Stimulated activated CD4-positive, alpha-beta T cell treated with anti-CD3 and anti-CD28 coated beads, Interleukin-1b, Interleukin-23, amount 100 ng/mL, for 48 hours (primary cell): ENCODE data around the gene APIP.
A peak's percentile ranks its signal among the peaks of the same experiment; 100 is the strongest.
"Not testable (repeated sequence)": the region's sequence is repeated elsewhere in the genome, so short reads cannot be mapped to it uniquely, and the experiment has no call there.

ENCODE experiments used
- DNase-seq: peaks from one replicate; pipeline ENCODE4 v3.0.0-alpha.2; 2020

APIP gene

DNA sequence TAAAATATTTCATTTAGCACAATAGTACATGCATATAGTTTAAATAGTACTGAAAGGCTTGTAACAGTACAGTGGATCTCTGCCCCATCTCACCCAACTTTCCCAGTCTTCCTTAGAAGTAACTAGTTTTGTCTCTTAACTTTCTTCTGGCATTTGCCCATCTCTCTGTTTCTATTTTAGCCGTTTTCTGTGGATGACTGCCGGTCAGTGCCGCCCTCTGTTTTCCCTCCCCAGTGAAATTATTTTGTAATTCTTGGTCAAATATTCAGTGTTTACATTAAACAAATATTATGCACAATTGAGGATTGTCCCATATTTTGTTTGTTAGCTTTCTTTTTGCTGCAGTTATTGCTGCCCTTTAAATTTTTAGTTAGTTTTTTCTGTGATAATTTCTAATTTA is 8.5 kb upstream of the APIP start:
- DNase-seq, result no peak

DNA sequence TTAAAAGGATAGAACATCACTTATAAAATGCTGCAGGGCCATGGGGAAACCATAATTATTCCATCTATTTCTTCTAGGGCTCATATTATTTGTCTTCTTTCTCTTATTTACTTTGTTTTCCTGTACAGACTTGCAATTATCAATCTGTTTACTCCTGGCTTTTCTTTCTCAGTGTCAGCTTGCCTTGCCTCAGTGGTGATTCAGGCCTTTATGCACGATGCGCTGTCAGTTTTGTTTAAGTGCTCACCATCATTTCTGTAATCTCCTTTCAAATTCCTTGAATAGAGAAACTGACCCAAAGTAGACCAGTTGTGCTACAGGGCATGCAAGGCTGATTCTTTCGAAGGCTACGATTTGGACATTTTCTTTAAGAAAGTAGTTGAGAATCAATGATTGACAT is 5.0 kb upstream of the APIP start:
- no peak for DNase-seq

DNA sequence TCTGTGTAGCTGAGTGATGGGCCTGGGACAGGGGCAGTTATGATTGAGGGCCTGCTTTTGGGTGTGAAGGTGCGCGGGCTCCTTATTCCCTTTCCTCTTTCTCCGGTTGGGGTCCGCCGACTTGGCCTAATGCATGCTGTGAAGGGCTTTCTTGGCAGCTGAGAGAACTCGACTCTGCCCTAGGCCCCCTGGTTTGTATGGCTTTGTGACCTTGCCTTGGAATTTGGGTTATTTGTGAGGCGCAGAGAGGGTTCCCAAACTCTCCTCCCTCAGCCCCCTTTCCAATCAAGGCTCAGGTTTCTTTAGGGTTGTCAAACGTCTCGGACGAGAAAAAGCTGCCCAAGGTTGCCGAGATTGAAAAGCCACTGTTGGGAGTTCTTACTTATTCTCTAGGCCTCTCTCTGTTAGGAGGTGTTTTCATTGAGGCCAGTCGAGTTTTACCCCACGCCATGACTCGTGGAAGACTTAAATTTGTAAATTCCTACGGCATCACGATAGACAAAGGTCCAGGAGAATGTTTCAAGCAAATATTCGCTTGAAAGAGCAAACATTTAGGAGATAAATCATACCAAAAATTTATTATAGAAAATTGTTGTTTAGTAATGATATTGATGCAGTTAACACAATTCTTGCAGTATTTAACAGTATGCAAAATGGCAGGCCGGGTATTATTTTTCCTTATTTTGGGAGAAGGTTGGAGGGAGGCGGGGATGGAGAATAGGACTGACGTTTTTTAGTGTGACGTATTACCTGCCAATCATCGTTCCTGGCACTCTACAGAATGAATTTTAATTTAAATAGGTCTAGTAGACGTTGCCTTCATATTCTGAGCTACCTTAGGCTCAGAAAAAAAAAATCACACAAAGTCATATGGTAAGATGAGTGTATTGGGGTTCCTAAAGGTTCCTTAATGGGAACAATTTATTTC is 928 bp upstream of the APIP start:
- DNase-seq, result peak; percentile 2

DNA sequence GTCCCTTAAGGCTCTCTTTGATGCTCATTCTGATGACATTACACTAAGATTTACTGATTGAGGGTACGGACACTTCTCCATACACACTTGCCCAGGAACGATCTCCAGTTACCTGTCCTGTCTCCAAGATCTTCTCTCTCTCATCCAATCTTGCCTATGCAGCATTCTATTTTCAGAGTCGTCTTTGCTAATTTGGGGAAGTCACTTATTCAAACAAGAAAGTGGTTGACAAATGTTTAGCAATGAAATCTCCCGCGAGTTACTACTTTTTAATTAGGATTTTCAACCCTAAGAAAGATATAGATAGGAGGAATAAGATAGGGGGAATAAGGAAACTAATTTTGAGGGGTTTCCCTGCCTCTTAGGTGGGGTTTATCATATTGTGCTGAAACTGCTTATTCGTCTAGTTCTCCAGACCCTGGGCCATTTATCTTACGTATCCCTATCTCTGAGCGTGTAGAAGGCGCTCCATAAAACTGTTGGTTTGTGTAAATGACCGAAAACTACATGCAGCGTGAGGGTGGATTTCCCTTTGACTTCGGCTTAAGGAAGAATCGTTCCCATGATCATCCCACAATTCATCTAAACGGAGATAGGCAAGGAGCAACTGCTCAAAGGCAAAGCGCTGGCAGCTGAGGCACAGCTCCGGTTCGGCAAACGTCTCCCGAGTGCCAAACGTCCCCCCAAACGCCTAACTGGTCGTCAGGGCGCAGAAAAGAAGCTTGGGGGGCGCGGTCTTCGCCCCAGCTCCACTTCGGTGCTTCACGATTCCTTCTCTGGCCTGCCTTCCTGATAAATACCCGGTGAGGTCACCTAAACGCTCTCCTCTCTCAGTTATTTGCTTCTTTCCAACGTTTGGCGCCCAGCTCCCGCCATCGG is 804 bp downstream of the APIP start:
- DNase-seq, result no peak

DNA sequence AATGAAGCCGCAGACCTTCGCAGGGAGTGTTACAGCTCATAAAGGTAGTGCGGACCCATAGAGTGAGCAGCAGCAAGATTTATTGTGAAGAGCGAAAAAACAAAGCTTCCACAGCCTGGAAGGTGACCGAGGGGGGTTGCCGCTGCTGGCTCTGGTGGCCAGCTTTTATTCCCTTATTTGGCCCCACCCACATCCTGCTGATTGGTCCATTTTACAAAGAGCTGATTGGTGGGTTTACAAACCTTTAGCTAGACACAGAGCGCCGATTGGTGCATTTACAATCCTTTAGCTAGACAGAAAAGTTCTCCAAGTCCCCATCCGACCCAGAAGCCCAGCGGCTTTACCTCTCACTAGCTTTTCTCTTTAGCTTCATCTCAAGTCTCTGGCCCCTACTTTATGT is 2.6 kb downstream of the APIP start:
- DNase-seq, result not testable (repeated sequence)

DNA sequence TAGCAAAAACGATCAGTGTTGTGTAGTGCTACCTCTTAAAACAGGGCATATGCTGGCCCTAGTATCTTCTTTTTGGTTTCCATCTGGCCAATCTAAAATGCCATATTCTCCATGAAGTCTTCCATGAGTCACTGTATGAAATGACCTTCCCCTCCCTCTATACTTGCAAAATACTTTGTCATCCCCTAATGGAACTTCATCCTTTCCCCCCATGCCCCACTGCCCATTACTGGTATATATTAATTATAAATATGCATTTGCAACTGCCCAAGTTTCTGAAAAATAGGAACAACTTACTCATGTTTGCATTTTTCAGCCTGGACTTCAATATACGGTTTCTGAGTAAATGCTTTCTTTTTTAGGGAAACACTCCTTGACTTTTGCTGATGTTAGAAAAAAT is 4.5 kb downstream of the APIP start:
- DNase-seq, result no peak

DNA sequence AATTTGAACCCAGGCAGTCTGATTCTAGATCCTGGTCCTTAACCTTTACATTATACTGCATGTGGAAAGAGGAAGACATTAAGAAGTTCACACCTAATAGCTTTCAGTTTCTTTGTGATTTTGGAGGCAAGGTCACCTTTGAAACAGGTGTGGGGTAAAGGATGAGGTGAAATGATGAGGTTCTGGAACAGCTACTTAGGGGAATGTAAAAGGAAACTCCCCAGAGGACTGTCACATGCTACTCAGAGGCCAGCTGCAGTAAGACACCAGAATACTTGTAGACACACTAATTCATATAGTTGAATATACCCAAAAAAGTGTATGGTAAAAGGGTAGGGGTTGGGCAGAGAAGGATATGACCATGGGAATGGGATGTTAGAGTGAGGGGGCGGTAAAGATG is 5.4 kb downstream of the APIP start:
- no peak for DNase-seq

DNA sequence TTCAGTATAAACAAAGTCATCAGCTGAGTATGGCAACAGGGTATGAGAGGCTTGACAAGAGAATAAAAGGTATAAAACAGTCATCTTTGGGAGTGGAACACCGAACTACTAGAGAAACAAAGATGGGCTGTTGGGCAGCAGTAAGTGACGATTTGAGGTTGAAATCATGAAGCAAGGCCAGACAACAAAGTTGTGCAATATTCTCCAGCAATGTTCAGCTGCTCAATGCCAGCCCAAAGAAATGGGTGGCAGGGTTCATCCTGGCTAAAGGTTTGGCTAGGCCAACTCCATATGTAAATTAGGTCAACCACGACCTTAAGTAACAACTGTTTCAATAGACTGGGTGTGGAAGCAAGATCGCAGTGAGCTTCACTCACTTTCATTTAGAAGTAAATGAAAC is 6.2 kb downstream of the APIP start:
- no peak for DNase-seq

DNA sequence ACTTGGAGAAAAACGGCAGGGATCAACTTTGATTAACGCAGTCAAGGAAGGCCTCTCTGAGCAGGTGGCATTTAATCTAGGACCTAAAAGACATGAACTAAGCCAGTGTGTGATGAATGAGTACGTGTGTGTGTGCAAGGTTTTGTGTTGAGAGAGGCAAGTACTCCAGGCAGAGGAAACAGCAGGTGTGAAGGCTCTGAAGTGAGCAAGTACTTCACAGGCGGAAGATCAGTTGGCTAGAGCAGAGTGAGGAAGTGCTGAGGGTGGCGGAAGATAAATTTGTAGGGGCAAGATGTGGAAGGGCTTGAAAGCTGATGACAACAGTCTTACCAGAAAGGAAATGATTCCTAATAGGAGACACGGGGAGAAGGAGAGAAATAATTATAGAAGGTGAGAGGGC is 6.8 kb downstream of the APIP start:
- no peak for DNase-seq

DNA sequence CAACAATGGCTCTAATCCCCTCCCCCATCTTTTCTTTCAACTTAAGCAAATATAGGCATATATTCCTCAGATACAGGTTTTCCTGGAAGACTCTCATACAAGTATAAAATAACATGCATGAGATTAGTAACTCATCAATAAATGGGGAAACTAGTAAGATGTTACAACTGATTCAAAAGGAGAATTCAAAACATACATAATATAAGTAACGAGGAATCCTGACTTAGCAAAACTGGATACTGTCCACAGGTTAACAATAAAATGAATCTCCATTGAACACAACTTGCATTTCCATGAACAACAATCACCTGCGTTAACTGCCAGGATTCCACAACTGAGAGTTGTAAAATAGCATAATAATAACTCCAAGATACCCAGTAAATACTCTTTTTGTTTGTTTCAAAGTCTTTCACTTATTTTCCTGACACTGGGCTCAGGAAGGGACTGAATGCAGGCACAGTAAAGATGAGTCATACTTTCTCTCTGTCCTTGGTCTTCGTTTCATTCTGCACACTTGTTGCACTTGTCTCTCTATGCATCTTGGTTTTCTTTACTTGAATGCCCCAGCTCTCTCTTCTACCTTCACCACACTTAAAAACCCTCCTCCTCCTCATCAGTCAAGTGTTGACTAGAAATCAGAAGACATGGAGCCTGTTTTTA is 8.1 kb downstream of the APIP start:
- DNase-seq, result no peak

DNA sequence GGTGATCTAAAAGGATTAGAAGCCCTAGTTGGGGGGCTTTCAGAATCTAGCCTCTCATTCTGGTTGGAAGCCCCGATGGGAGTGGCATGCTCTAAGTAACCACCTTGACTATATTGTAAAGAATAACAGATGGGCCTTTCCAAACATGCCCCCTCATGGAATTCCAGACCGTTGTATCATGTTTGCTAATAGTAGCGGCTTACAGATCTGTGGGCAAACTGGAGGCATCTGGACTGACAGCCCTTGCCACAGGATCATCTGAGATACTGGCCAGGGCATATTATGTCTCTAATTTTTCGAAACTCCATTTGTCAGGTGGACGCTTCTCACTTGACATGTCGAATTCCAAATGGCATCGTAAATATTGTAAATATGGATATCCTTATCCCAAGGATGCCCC is 10.5 kb downstream of the APIP start:
- no peak for DNase-seq

DNA sequence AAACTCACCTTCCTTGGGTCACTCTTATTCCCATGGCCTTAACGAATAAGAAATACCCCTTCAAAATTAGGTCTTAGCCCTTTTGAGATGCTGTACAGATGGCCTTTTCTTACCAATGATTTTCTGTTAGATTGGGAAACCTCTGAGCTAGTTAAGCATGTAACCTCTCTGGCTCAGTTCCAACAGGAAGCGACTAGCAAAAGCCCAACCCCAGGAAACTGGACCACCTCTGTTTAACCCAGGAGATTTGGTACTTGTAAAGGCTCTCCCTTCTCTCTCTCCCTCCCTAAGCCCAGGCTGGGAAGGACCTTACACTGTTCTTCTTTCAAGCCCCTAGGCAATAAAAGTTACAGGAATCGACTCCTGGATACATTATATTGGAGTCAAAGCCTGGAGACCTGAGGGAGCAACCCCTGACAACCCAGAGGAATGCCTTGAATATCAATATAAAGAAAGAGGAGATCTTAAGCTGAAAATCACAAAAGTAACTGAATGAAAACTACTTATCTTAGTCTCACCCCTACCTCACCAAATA is 11.7 kb downstream of the APIP start:
- no peak for DNase-seq

DNA sequence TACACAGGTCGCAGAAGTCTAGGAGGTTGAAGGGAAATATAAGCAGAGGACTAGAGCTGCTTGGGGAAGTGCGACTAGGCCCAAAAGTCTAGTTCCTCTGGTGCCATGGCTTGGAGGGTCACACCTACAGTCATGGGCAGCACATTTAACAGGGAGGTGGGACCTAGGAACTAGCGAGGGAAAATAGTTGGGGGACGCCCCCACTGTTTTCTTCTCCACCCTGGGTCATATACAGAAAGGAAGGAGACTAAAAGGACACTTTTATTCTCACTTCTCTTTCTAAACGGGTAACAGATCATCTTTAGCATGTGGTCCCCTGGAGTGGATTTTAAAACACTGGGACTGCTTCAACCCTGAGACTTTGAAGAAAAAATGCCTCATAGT is 16.6 kb downstream of the APIP start:
- no peak for DNase-seq

DNA sequence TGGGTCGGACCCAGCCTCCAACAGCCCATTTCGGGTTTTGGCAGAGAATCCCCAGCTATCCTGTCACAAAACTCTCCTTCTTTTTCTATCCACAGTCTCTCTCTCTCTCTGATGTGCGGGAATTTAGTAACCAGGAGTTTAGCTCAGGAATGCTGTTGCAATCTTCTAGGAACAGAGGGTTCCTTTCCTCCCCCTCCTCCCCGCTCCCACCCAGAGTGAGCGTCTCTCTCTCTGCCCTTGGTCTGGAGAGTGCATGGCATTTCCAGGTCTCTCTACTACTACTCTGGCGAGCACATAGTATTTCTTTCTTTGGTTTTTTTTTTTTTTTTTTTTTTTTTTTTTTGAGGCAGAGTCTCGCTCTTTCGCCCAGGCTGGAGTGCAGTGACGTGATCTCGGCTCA is 17.7 kb downstream of the APIP start:
- no peak for DNase-seq

DNA sequence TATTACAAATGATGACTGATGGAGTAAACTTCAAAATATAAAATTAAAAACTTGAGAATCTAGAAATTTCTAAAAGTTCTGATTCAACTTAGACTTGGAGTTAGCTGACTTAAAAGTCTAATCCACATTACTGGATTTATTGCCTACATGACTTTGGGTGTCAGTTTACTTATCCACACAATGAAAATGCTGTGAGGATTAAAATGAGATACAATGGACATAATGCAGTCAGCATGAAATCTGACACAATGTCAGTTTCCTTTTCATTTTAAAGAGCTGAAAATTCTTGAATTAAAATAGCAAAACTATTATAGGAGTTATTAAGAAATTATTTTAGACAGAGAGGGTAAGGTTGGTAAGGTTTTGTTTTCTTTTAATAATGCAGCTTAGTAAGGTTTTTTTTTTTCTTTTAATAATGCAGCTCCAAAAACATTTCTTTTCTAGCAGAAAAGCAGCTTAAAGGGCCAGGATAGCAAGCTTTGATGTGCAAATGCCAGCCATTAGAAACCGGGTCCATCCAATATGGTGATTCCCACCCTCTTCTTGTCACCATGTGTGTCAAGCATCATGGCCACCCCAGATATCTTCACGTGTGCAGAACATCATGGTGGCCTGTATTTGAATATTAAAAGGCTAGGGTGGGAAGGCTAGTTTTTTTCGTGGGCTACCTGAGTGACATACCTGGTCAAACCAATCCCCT is 18.9 kb downstream of the APIP start:
- no peak for DNase-seq

DNA sequence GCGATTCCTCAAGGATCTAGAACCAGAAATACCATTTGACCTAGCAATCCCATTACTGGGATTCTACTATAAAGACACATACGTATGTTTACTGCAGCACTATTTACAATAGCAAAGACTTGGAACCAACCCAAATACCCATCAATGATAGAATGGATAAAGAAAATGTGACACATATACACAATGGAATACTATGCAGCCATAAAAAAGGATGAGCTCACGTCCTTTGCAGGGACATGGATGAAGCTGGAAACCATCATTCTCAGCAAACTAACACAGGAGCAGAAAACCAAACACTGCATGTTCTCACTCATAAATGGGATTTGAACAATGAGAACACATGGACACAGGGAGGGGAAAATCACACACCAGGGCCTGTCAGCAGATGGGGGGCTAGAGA is 20.0 kb downstream of the APIP start:
- DNase-seq, result not testable (repeated sequence)

DNA sequence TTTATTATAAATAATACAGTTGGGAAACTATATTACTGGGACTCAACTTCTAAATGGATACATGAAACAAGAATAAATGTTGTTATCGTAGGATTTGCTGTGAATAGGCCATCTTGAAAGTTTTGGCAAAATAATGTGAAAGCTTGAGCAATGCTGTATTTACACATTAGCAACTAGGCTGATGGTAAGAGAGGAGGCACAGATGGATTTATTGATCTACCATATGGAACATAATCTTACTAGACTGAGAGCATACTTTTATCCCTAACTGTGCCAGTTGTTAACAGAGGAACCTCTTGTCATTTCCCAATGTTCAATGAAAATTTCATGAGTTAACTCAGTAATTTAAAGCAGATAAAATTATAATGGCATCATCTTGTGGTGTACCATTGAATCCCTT is 22.8 kb downstream of the APIP start:
- no peak for DNase-seq

DNA sequence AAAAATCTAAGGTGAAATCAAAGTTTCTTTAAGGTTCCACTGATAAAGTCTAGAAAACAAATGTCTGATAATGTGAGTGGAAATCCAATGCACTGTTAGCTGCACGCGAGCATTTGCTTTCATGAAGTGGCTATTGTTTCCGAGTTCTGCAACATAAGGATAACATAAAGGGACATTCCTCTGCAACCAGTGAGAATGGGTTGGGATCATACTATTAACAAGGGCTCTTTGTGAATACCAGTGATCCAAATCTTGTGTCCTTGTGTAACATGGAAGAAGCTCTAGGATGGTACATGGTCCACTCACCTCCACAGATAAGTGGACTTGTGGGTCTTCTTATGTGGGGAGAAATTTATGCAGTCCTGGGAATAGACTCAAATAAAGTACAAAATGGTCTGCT is 24.6 kb downstream of the APIP start:
- no peak for DNase-seq

DNA sequence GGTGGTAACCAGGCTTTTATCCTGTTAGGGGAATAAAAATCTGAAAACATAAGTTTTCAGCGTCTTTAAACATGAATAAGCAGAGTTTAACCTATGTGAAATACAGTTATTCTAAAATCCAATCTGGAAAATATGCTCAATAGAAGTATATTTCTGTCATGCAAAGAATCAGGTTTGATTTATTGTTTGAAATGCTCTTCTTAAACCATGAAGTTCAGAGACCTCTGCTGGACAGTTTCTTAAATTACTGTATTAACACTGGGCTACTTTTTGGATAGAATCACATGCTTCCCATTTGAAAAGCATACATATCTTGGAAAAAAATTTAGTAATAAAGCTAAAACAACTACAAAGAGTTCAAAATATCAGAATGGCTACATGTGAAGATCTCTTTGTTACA is 25.4 kb downstream of the APIP start:
- no peak for DNase-seq

DNA sequence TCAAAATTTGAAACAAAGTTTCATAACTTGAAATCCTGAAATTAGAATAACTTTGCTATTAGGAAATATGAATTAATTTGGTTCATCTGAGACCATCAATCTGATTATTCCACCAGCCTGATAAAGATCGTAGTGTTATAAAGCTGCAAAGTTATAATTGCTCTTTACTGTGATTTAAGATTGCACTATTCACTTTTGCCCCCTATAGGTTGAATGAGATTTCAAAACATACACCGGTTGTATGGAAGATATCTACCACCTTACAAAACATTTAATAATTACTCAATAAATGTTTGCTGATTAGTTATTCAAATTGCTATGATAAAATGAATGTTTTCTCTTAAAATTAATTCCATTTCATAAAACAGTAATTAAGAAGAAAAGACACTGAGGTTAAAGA is 26.1 kb downstream of the APIP start:
- DNase-seq, result no peak

DNA sequence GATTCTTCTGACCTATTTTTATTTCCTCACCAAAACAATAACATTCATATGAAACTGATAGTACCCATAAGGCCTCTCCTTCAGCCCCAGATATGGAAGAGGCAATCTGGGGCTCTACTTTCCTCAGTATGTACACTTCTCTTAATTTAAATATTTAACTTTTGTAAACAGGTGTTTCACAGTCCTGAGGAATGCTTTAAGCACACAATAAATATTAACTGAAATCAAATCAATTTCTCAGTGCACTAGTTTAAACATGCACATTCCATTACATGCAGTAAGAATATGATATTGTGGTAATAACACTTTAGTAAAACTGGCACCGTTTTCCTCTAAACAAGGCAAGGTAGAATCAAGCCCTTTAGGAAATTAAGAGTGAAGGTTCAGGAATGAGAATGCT is 28.9 kb downstream of the APIP start:
- DNase-seq, result no peak

DNA sequence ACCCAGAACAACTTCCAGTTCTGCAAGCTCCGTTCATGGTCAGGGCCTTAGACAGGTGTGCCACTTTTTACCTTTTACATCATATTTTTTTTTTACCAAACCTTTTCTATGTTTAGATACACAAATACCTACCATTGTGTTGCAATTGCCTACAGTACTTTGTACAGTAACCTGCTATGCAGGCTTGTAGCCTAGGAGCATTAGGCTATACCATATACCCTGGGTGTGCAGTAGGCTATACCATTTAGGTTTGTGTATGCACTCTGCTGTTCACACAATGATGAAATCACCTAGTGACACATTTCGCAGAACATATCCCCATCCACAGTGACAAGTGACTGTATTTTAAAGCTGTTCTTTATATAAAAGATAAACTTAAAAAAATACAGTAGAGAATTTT is 29.6 kb downstream of the APIP start:
- no peak for DNase-seq

DNA sequence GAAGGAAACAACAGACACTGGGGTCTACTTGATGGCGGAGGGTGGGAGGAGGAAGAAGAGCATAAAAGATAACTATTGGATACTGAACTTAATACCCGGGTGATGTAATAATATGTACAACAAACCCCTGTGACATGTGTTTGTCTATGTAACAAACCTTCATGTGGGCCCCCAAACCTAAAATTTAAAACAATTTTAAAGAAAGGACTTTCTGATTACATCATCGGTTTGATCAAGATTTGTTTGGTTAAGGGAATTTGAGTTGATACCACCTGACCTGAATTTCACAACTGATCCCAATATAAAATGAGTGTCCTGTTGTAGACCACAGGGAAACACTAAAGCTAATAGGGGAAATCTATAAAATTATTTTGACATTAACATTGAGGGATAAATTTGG is 34.3 kb downstream of the APIP start:
- no peak for DNase-seq
